Neural cell (in vitro differentiated cells): Measurements from ENCODE around the gene RERE. TPM values are rescaled to one million over a fixed set of nuclear protein-coding genes. Genes with fewer than 3 reads are reported as not detected.

Experiments
- H2AFZ ChIP-seq: fragments of 200-600, 300-800 bp; sonication (generic), shearing (Covaris generic); 2 replicates; pipeline ENCODE4 v1.6.0; 2014; ENCODE audit warnings: low read depth, mild to moderate bottlenecking, antibody characterized with exemption, low read length, moderate library complexity
- H3F3A ChIP-seq: fragments of 200-600 bp; shearing (Covaris generic); 2 replicates; pipeline ENCODE4 v1.6.1; 2016; ENCODE audit warnings: mild to moderate bottlenecking, moderate library complexity, mixed read lengths, antibody characterized with exemption, low read length; ENCODE audit not compliant: insufficient read depth, poor library complexity, severe bottlenecking
- H3K27ac ChIP-seq: fragments of 200-600, 300-800 bp; sonication (generic), shearing (Covaris generic); 2 replicates; pipeline ENCODE4 v1.5.1; 2014; ENCODE audit warnings: mild to moderate bottlenecking, low read length, moderate library complexity
- H3K27me3 ChIP-seq: fragments of 300-800, 200-600 bp; sonication (generic), shearing (Covaris generic); 2 replicates; pipeline ENCODE4 v1.6.0; 2014; ENCODE audit warnings: mild to moderate bottlenecking, low read depth, low read length, moderate library complexity; ENCODE audit not compliant: insufficient read depth
- H3K36me3 ChIP-seq: fragments of 300-800, 200-600 bp; sonication (generic), shearing (Covaris generic); 2 replicates; pipeline ENCODE4 v1.5.1; 2014; ENCODE audit warnings: mild to moderate bottlenecking, antibody characterized with exemption, low read length, moderate library complexity; ENCODE audit not compliant: insufficient read depth
- H3K4me2 ChIP-seq: fragments of 300-800, 200-600 bp; sonication (generic), shearing (Covaris generic); 2 replicates; pipeline ENCODE4 v1.6.0; 2014; ENCODE audit warnings: mild to moderate bottlenecking, low read length
- H3K4me3 ChIP-seq: fragments of 300-800, 200-600 bp; sonication (generic), shearing (Covaris generic); 2 replicates; pipeline ENCODE4 v1.5.1; 2014; ENCODE audit warnings: mild to moderate bottlenecking, low read length, moderate library complexity
- H3K79me2 ChIP-seq: fragments of 200-600 bp; shearing (Covaris generic); replicated peaks from 2 replicates; pipeline ENCODE4 v1.6.0; 2014; ENCODE audit warnings: mild to moderate bottlenecking, low read length, moderate library complexity; ENCODE audit not compliant: insufficient read depth
- H3K9ac ChIP-seq: fragments of 300-800, 200-600 bp; sonication (generic), shearing (Covaris generic); 2 replicates; pipeline ENCODE4 v1.6.1; 2016; ENCODE audit warnings: mild to moderate bottlenecking, low read length, mixed read lengths
- H3K9me2 ChIP-seq: fragments of 200-600 bp; shearing (Covaris generic); 2 replicates; pipeline ENCODE4 v1.6.1; 2016; ENCODE audit warnings: mild to moderate bottlenecking, low read length, mixed read lengths; ENCODE audit not compliant: insufficient read depth
- H3K9me3 ChIP-seq: fragments of 200-600, 300-800 bp; sonication (generic), shearing (Covaris generic); 2 replicates; pipeline ENCODE4 v1.6.1; 2016; ENCODE audit warnings: mild to moderate bottlenecking, mixed run types, low read length, moderate library complexity, mixed read lengths
- H4K20me1 ChIP-seq: fragments of 200-600 bp; shearing (Covaris generic); 2 replicates; pipeline ENCODE4 v1.6.1; 2016; ENCODE audit warnings: mild to moderate bottlenecking, mixed run types; ENCODE audit not compliant: insufficient read depth
- EP300 ChIP-seq: fragments of 450-650 bp; conservative IDR thresholded peaks from 2 replicates; pipeline ENCODE4 v1.6.1; 2014; ENCODE audit warnings: antibody characterized with exemption, mild to moderate bottlenecking, moderate library complexity; ENCODE audit not compliant: poor library complexity, severe bottlenecking
- EZH2 ChIP-seq: fragments of 200-600, 300-800 bp; shearing (Covaris generic), sonication (generic); IDR thresholded peaks from 2 replicates; pipeline ENCODE4 v1.6.1; 2014; ENCODE audit warnings: antibody characterized with exemption, low read length, borderline replicate concordance, mild to moderate bottlenecking; ENCODE audit not compliant: insufficient read depth, poor library complexity, severe bottlenecking
- MXI1 ChIP-seq: fragments of 450-650 bp; conservative IDR thresholded peaks from 2 replicates; pipeline ENCODE4 v1.6.1; 2014; ENCODE audit warnings: antibody characterized with exemption, mild to moderate bottlenecking; ENCODE audit not compliant: poor library complexity, severe bottlenecking
- POLR2AphosphoS5 ChIP-seq: IDR thresholded peaks from 2 replicates; pipeline ENCODE4 v1.6.1; 2012
- RAD21 ChIP-seq: fragments of 450-650 bp; conservative IDR thresholded peaks from 2 replicates; pipeline ENCODE4 v1.6.1; 2014; ENCODE audit warnings: antibody characterized with exemption, mild to moderate bottlenecking, moderate library complexity
- SMC3 ChIP-seq: fragments of 450-650 bp; conservative IDR thresholded peaks from 2 replicates; pipeline ENCODE4 v1.6.1; 2014; ENCODE audit warnings: antibody characterized with exemption, mild to moderate bottlenecking, moderate library complexity; ENCODE audit not compliant: poor library complexity
- polyA plus RNA-seq: library from polyadenylated mRNA; depleted of rRNA; stranded (reverse); fragments of >200 nt; gene quantifications from 2 replicates; pipeline ENCODE4 v1.2.3, GENCODE V29; 2014
- TF ChIP-seq, protein P1 (sequence below): IDR thresholded peaks from 2 replicates; pipeline ENCODE4 v1.6.1; 2012; ENCODE audit warnings: borderline replicate concordance
- TF ChIP-seq, protein P2 (sequence below): fragments of 450-650 bp; IDR thresholded peaks from 2 replicates; pipeline ENCODE4 v1.5.1; 2014; ENCODE audit warnings: antibody characterized with exemption, mild to moderate bottlenecking, moderate library complexity; ENCODE audit not compliant: poor library complexity, severe bottlenecking

RERE gene
- polyA plus RNA-seq, 1 donor from 2014 or later = 21.0 TPM

- Histone ChIP-seq H3K27ac (no peak overlapping the region), H3K79me2 (peaks cover 15% of the 10 kb centered on the region), H3F3A (no peaks in the 10 kb centered on the region), H3K4me3 (no peak overlapping the region), H3K27me3 (no peaks in the 10 kb centered on the region), H4K20me1 (peaks cover 3% of the 10 kb centered on the region), H3K9me2 (no peaks in the 10 kb centered on the region), H2AFZ (no peak overlapping the region), H3K4me2 (no peak overlapping the region), H3K36me3 (no peaks in the 10 kb centered on the region), H3K9me3 (no peaks in the 10 kb centered on the region), H3K9ac (no peak overlapping the region)
- TF ChIP-seq SMC3 (no peak), RAD21 (no peak), MXI1 (no peak), EP300 (no peak), EZH2 (no peak), POLR2AphosphoS5 (no peak)
- TF ChIP-seq, protein P1, sequence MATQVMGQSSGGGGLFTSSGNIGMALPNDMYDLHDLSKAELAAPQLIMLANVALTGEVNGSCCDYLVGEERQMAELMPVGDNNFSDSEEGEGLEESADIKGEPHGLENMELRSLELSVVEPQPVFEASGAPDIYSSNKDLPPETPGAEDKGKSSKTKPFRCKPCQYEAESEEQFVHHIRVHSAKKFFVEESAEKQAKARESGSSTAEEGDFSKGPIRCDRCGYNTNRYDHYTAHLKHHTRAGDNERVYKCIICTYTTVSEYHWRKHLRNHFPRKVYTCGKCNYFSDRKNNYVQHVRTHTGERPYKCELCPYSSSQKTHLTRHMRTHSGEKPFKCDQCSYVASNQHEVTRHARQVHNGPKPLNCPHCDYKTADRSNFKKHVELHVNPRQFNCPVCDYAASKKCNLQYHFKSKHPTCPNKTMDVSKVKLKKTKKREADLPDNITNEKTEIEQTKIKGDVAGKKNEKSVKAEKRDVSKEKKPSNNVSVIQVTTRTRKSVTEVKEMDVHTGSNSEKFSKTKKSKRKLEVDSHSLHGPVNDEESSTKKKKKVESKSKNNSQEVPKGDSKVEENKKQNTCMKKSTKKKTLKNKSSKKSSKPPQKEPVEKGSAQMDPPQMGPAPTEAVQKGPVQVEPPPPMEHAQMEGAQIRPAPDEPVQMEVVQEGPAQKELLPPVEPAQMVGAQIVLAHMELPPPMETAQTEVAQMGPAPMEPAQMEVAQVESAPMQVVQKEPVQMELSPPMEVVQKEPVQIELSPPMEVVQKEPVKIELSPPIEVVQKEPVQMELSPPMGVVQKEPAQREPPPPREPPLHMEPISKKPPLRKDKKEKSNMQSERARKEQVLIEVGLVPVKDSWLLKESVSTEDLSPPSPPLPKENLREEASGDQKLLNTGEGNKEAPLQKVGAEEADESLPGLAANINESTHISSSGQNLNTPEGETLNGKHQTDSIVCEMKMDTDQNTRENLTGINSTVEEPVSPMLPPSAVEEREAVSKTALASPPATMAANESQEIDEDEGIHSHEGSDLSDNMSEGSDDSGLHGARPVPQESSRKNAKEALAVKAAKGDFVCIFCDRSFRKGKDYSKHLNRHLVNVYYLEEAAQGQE = no peak
Measured at GRCh38 chr1:8437347-8437746, 380.1 kb downstream of the RERE start.

DNA sequence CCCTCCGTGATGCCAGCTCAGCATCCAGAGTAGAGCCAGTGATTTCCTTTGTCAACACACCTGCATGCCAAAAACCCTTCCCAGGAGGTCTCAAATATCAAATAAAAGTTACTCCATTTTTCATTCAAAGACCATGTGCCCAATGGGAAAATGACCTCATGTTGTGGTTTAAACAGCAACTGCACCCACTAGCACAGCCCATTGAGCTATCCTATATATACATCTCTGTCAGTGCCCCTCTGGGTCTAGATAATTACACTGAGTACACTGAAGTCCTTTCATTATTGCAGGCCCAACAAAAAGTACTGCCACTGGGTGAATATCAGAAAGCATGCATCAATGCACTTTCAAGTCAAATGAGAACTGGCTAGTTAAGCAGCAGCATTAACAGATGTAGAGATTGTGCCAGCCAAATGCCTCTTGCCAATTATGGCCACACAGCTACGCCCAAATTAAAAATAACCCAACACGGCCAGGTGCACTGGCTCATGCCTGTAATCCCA, 381.8 kb downstream of the RERE start:
- Histone ChIP-seq H3K36me3 (no peaks in the 10 kb centered on the region), H3K9me2 (no peaks in the 10 kb centered on the region), H3K9me3 (no peaks in the 10 kb centered on the region), H3K27ac (no peak overlapping the region), H3K79me2 (peaks cover 10% of the 10 kb centered on the region), H4K20me1 (peaks cover 8% of the 10 kb centered on the region), H3K4me2 (no peak overlapping the region), H2AFZ (no peak overlapping the region), H3K27me3 (no peaks in the 10 kb centered on the region), H3K4me3 (no peak overlapping the region), H3F3A (no peaks in the 10 kb centered on the region), H3K9ac (no peak overlapping the region)
- TF ChIP-seq, protein P2, sequence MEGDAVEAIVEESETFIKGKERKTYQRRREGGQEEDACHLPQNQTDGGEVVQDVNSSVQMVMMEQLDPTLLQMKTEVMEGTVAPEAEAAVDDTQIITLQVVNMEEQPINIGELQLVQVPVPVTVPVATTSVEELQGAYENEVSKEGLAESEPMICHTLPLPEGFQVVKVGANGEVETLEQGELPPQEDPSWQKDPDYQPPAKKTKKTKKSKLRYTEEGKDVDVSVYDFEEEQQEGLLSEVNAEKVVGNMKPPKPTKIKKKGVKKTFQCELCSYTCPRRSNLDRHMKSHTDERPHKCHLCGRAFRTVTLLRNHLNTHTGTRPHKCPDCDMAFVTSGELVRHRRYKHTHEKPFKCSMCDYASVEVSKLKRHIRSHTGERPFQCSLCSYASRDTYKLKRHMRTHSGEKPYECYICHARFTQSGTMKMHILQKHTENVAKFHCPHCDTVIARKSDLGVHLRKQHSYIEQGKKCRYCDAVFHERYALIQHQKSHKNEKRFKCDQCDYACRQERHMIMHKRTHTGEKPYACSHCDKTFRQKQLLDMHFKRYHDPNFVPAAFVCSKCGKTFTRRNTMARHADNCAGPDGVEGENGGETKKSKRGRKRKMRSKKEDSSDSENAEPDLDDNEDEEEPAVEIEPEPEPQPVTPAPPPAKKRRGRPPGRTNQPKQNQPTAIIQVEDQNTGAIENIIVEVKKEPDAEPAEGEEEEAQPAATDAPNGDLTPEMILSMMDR = no peak
- TF ChIP-seq MXI1 = no peak
- TF ChIP-seq SMC3 = no peak
- TF ChIP-seq EP300 = no peak
- no peak for TF ChIP-seq RAD21
- TF ChIP-seq, protein P1 = no peak
